ENCODE measurements around the gene CACNG1. TPM values are rescaled to one million over a fixed set of nuclear protein-coding genes. Genes with fewer than 3 reads are reported as not detected.

CACNG1 gene
- polyA plus RNA-seq, 2 of the 4 experiments (the other 2 are of a cell fraction): 0.15 TPM; not detected in 1

GRCh38 chr17:67079491-67079890 lies 35.1 kb downstream of the CACNG1 start:
- WGBS (ENCODE audit: missing lambda C conversion rate): 90% methylated on average over 2 of the region's 2 CpGs
- H3K4me2 ChIP-seq: no peak overlapping the region
- TF ChIP-seq MAFK (IDR thresholded peaks at IDR 0.05; ENCODE audit: partially characterized antibody): no peak
- no peak for TF ChIP-seq POLR2AphosphoS2 (conservative IDR thresholded peaks at IDR 0.05; ENCODE audit: low read length)
- no peak for TF ChIP-seq FOSL2 (IDR thresholded peaks at IDR 0.05)
- TF ChIP-seq FOSL2 (CRISPR knock-in tag; IDR thresholded peaks at IDR 0.05): no peak
- no peak for TF ChIP-seq POLR2A (IDR thresholded peaks at IDR 0.05; ENCODE audit: low read length)
- TF ChIP-seq NR3C1 (IDR thresholded peaks at IDR 0.05): no peak
- no peak for TF ChIP-seq EHF (CRISPR knock-in tag; IDR thresholded peaks at IDR 0.05)
- no peak for TF ChIP-seq E2F6 (IDR thresholded peaks at IDR 0.05; ENCODE audit: borderline replicate concordance, low read depth)
- no peak for TF ChIP-seq HOXB5 (CRISPR knock-in tag; IDR thresholded peaks at IDR 0.05)
- TF ChIP-seq TFCP2L1 (CRISPR knock-in tag; IDR thresholded peaks at IDR 0.05): no peak
- TF ChIP-seq KDM5A (IDR thresholded peaks at IDR 0.05): no peak
- no peak for TF ChIP-seq TP53 (CRISPR knock-in tag; IDR thresholded peaks at IDR 0.05)
- TF ChIP-seq HDAC2 (IDR thresholded peaks at IDR 0.05): no peak
- no peak for TF ChIP-seq EHMT2 (IDR thresholded peaks at IDR 0.05; ENCODE audit: low read depth)
- no peak for ATAC-seq
- CTCF ChIA-PET: interaction anchor here (1.2 kb wide), 1 partner anchor 11 kb away, joined by 6 read pairs; no protein-coding TSS in a partner anchor
- no peak for DNase-seq (ENCODE audit: low read depth in 1 of 2, low spot score in 1 of 2)
- H3K9me3 ChIP-seq: no peaks in the 10 kb centered on the region
- H3K4me1 ChIP-seq: peaks cover 8% of the 10 kb centered on the region
- no peak overlapping the region for H3K4me3 ChIP-seq
- FAIRE-seq: no peak
- no peak overlapping the region for H3K27ac ChIP-seq
- POLR2A ChIA-PET: no interaction called here

GRCh38 chr17:67080804-67081203 lies 36.5 kb downstream of the CACNG1 start:
- Histone ChIP-seq H3K4me2 (no peak overlapping the region), H3K4me1 (no peaks in the 10 kb centered on the region), H3K27ac (no peak overlapping the region), H3K9me3 (no peaks in the 10 kb centered on the region), H3K4me3 (no peak overlapping the region)
- ATAC-seq (no peak), FAIRE-seq (no peak), DNase-seq (ENCODE audit: low read depth in 1 of 2, low spot score in 1 of 2) (no peak)
- POLR2A ChIA-PET: no interaction called here
- WGBS (ENCODE audit: missing lambda C conversion rate): 77% methylated on average over 2 of the region's 2 CpGs
- TF ChIP-seq KDM1A (IDR thresholded peaks at IDR 0.05; ENCODE audit: low read depth) (no peak), POLR2AphosphoS2 (conservative IDR thresholded peaks at IDR 0.05; ENCODE audit: low read length) (no peak)
- CTCF ChIA-PET: interaction anchor here (0.8 to 2.1 kb wide), 4 partner anchors 8 to 156 kb away, joined by 3 to 6 read pairs (median 3); no protein-coding TSS in a partner anchor

GRCh38 chr17:67082107-67082506 lies 37.8 kb downstream of the CACNG1 start:
- no peak overlapping the region for H3K27ac ChIP-seq
- 56% methylated on average over 1 of the region's 1 CpG for WGBS (ENCODE audit: missing lambda C conversion rate)

GRCh38 chr17:67085406-67085805 lies 41.1 kb downstream of the CACNG1 start:
- Histone ChIP-seq H3K9me3 (no peaks in the 10 kb centered on the region), H3K27ac (no peak overlapping the region), H3K4me2 (no peak overlapping the region), H3K4me3 (no peak overlapping the region), H3K4me1 (no peaks in the 10 kb centered on the region)
- WGBS (ENCODE audit: missing lambda C conversion rate): 95% methylated on average over 3 of the region's 3 CpGs
- POLR2A ChIA-PET: no interaction called here
- CTCF ChIA-PET: interaction anchor here (1.2 kb wide), 1 partner anchor 22 kb away, joined by 3 read pairs; no protein-coding TSS in a partner anchor
- no peak for ATAC-seq
- DNase-seq (ENCODE audit: low read depth in 1 of 2, low spot score in 1 of 2): no peak
- no peak for FAIRE-seq
- TF ChIP-seq REST (IDR thresholded peaks at IDR 0.05) (no peak), RNF2 (IDR thresholded peaks at IDR 0.05; ENCODE audit: borderline replicate concordance, low read depth) (no peak), MAX (IDR thresholded peaks at IDR 0.05) (no peak), CEBPB (IDR thresholded peaks at IDR 0.05) (no peak), KDM5A (IDR thresholded peaks at IDR 0.05) (no peak), POLR2AphosphoS2 (conservative IDR thresholded peaks at IDR 0.05; ENCODE audit: low read length) (no peak), POLR2A (IDR thresholded peaks at IDR 0.05; ENCODE audit: low read length) (no peak), CHD2 (IDR thresholded peaks at IDR 0.05; ENCODE audit: low read length, partially characterized antibody) (no peak), HOXA7 (CRISPR knock-in tag; IDR thresholded peaks at IDR 0.05) (no peak), MYC (IDR thresholded peaks at IDR 0.05; ENCODE audit: borderline replicate concordance, low read length) (no peak), ATOH8 (CRISPR knock-in tag; IDR thresholded peaks at IDR 0.05; ENCODE audit: low read depth) (no peak), RAD21 (conservative IDR thresholded peaks at IDR 0.05 in 1 of 2, IDR thresholded peaks at IDR 0.05 in 1 of 2) (no peak), PHF8 (IDR thresholded peaks at IDR 0.05; ENCODE audit: borderline replicate concordance, low read depth) (no peak), MAZ (IDR thresholded peaks at IDR 0.05; ENCODE audit: borderline replicate concordance, low read depth, low read length) (no peak), RARB (CRISPR knock-in tag; IDR thresholded peaks at IDR 0.05) (no peak)

More at GRCh38 chr17:67082107-67082506, 37.8 kb downstream of the CACNG1 start:
- no peak for ATAC-seq
- H3K9me3 ChIP-seq: no peaks in the 10 kb centered on the region
- TF ChIP-seq RAD21 (conservative IDR thresholded peaks at IDR 0.05 in 1 of 2, IDR thresholded peaks at IDR 0.05 in 1 of 2) (peak in 1 of 2 experiments; percentile 9; a peak in 1 of 5 replicates), HOXA7 (CRISPR knock-in tag; IDR thresholded peaks at IDR 0.05) (no peak)
- ChIA-PET POLR2A (no interaction called here), CTCF (interaction anchor here (0.6 to 2.1 kb wide), 3 partner anchors 9 to 596 kb away, joined by 3 to 6 read pairs (median 3); no protein-coding TSS in a partner anchor)
- no peaks in the 10 kb centered on the region for H3K4me1 ChIP-seq
- no peak overlapping the region for H3K4me3 ChIP-seq
- no peak overlapping the region for H3K4me2 ChIP-seq
- FAIRE-seq: no peak
- DNase-seq (ENCODE audit: low read depth in 1 of 2, low spot score in 1 of 2): no peak

Measured in A549 (cell line).